B cell (primary cell): ENCODE data around the gene CLK1. TPM values are rescaled to one million over a fixed set of nuclear protein-coding genes. Genes with fewer than 3 reads are reported as not detected.

Experiments
- ATAC-seq: fragments of 200-7000 bp; cut with Tn5 transposase; one replicate; pipeline ENCODE4 v1.10.0; 2021; ENCODE audit warnings: low read depth, mild to moderate bottlenecking, moderate number of reproducible peaks, moderate library complexity
- CTCF ChIA-PET: fragments of 350-600 bp; sonication (Branson Sonifier 250); formaldehyde crosslinking; loops from one replicate; lab custom pipeline; 2021; ENCODE audit warnings: antibody characterized with exemption, inconsistent platforms; lab: Charles Lee
- POLR2A ChIA-PET: fragments of 350-600 bp; sonication (Branson Sonifier 250); formaldehyde crosslinking; loops from one replicate; lab custom pipeline; 2021; ENCODE audit warnings: antibody characterized with exemption; lab: Charles Lee
- DNase-seq: peaks from one replicate; pipeline ENCODE4 v3.0.0; 2013
- H2AFZ ChIP-seq: 2 replicates; pipeline ENCODE4 v1.6.1; 2012; ENCODE audit warnings: mild to moderate bottlenecking, low read depth, low read length; ENCODE audit not compliant: insufficient read depth, poor library complexity, severe bottlenecking
- H3K27ac ChIP-seq, 2 donors: 1 replicate in 1 of 2; 2 replicates in 1 of 2; pipeline ENCODE4 v1.5.1; 2012 to 2013; ENCODE audit warnings: low read length in 2 of 2, mild to moderate bottlenecking in 2 of 2, moderate library complexity in 1 of 2
- H3K27me3 ChIP-seq, 4 experiments: fragments of 200-600 bp in 1 of 4; sonication (generic) in 1 of 4; replicated peaks in 1 of 4; 1 replicate in 2 of 4; 2 replicates in 2 of 4; pipeline versions ENCODE4 v1.6.1 to v1.7.0; 2013 to 2016; ENCODE audit warnings: low read length in 3 of 4, mild to moderate bottlenecking in 2 of 4, mixed read lengths in 1 of 4, moderate library complexity in 1 of 4; ENCODE audit not compliant: insufficient read depth in 4 of 4, control insufficient read depth in 3 of 4; ENCODE audit errors: control extremely low read depth in 1 of 4
- H3K36me3 ChIP-seq, 2 experiments: replicated peaks in 1 of 2; 1 replicate in 1 of 2; 2 replicates in 1 of 2; pipeline versions ENCODE4 v1.6.1 to v1.7.1; 2013; ENCODE audit warnings: low read length in 1 of 2; ENCODE audit not compliant: insufficient read depth in 2 of 2, control insufficient read depth in 1 of 2; ENCODE audit errors: control extremely low read depth in 1 of 2, extremely low read depth in 1 of 2
- H3K4me1 ChIP-seq, 2 donors: fragments of 200-600 bp in 1 of 2; sonication (generic) in 1 of 2; 1 replicate in 1 of 2; 2 replicates in 1 of 2; pipeline versions ENCODE4 v1.5.1 to v1.6.1; 2013 to 2017; ENCODE audit warnings: low read length in 2 of 2; ENCODE audit not compliant: control insufficient read depth in 2 of 2, insufficient read depth in 2 of 2
- H3K4me2 ChIP-seq: replicated peaks from 2 replicates; pipeline ENCODE3; 2012; ENCODE audit warnings: mild to moderate bottlenecking, low read depth, low read length; ENCODE audit not compliant: poor library complexity, severe bottlenecking
- H3K4me3 ChIP-seq, 5 experiments: fragments of 200-600 bp in 1 of 5; sonication (generic) in 1 of 5; 1 replicate in 3 of 5; 2 replicates in 2 of 5; pipeline versions ENCODE4 v1.5.1 to v1.7.0; 2011 to 2016; ENCODE audit warnings: low read length in 4 of 5, mild to moderate bottlenecking in 4 of 5, low read depth in 2 of 5, control low read depth in 1 of 5, moderate library complexity in 1 of 5; ENCODE audit not compliant: insufficient read depth in 1 of 5; ENCODE audit errors: control extremely low read depth in 1 of 5, extremely low read depth in 1 of 5
- H3K79me2 ChIP-seq: fragments of 200-600 bp; sonication (generic); one replicate; pipeline ENCODE4 v1.6.0; 2016; ENCODE audit warnings: low read length; ENCODE audit not compliant: control insufficient read depth, insufficient read depth
- H3K9ac ChIP-seq: fragments of 200-600 bp; sonication (generic); 2 replicates; pipeline ENCODE4 v1.6.1; 2017; ENCODE audit warnings: mild to moderate bottlenecking, low read length, moderate library complexity
- H3K9me3 ChIP-seq, 3 donors: one replicate each; pipeline versions ENCODE4 v1.6.1 to v1.7.1; 2013; ENCODE audit warnings: low read length in 2 of 3; ENCODE audit not compliant: control insufficient read depth in 2 of 3, insufficient read depth in 1 of 3; ENCODE audit errors: control extremely low read depth in 1 of 3
- H4K20me1 ChIP-seq: 2 replicates; pipeline ENCODE4 v1.6.0; 2012; ENCODE audit warnings: mild to moderate bottlenecking, low read length; ENCODE audit not compliant: insufficient read depth, control insufficient read depth, poor library complexity, severe bottlenecking
- H3K27ac Mint-ChIP-seq: one replicate; pipeline ENCODE4 v1.8.0; 2021; ENCODE audit warnings: mixed read lengths
- H3K27me3 Mint-ChIP-seq: one replicate; pipeline ENCODE4 v1.8.0; 2021; ENCODE audit warnings: mixed read lengths
- H3K4me1 Mint-ChIP-seq: one replicate; pipeline ENCODE4 v1.8.0; 2021; ENCODE audit warnings: mixed read lengths
- H3K4me3 Mint-ChIP-seq: one replicate; pipeline ENCODE4 v1.8.0; 2021; ENCODE audit warnings: mixed read lengths
- H3K9me3 Mint-ChIP-seq: one replicate; pipeline ENCODE4 v1.8.0; 2022; ENCODE audit warnings: mixed read lengths; ENCODE audit not compliant: insufficient read depth
- CTCF ChIP-seq: fragments of 200-600 bp; IDR thresholded peaks from one replicate; pipeline ENCODE4 v1.8.0; 2022; ENCODE audit warnings: antibody characterized with exemption, mild to moderate bottlenecking
- EZH2 ChIP-seq: IDR thresholded peaks from 2 replicates; pipeline ENCODE4 v1.6.1; 2012; ENCODE audit warnings: borderline replicate concordance, low read depth, mild to moderate bottlenecking, moderate library complexity, low read length; ENCODE audit not compliant: insufficient read depth, poor library complexity, severe bottlenecking
- WGBS: methylation state at CpG from one replicate; pipeline ENCODE4 v1.1.5; 2013; ENCODE audit warnings: missing lambda C conversion rate; ENCODE audit not compliant: insufficient coverage; 5-methylcytosine and 5-hydroxymethylcytosine counted together
- intact Hi-C: fragments of 100-400 bp; cut with micrococcal nuclease; formaldehyde crosslinking; loops from one replicate; pipeline ENCODE4 v1.10.0; 2022
- polyA plus RNA-seq: library from polyadenylated mRNA; depleted of rRNA; stranded (reverse); fragments of >200 nt; gene quantifications from 2 replicates; pipeline ENCODE4 v1.2.3, GENCODE V29; 2012
- total RNA-seq, 2 donors: library from RNA; stranded (reverse); fragments of 120-200 nt in 1 of 2; gene quantifications; 1 replicate in 1 of 2; 2 replicates in 1 of 2; pipeline versions ENCODE4 v1.2.3 to v1.2.4, GENCODE V29; 2013 to 2022

The CLK1 gene
- total and polyA plus RNA-seq, 2 donors (not counting 1 experiment from before 2014, with no cell fraction given): 396 to 579 TPM

GRCh38 chr2:200847269-200847668 is 17.2 kb downstream of the CLK1 start:
- Histone ChIP-seq H3K9me3 (no peaks in the 10 kb centered on the region), H3K4me2 (no peak overlapping the region), H3K36me3 (peaks cover 6 to 20% of the 10 kb centered on the region in 2 experiments), H3K9ac (no peak overlapping the region), H3K79me2 (peaks cover 2% of the 10 kb centered on the region), H3K4me3 (no peak overlapping the region), H4K20me1 (peaks cover 4% of the 10 kb centered on the region), H3K27ac (no peak overlapping the region), H3K4me1 (no peaks in the 10 kb centered on the region), H3K27me3 (no peaks in the 10 kb centered on the region), H2AFZ (no peak overlapping the region)
- Mint-ChIP-seq H3K4me1 (no peaks in the 10 kb centered on the region), H3K9me3 (no peaks in the 10 kb centered on the region), H3K27me3 (no peaks in the 10 kb centered on the region), H3K27ac (no peak overlapping the region), H3K4me3 (no peak overlapping the region)
- intact Hi-C loops: no loop called here
- ChIA-PET POLR2A (interaction anchor here (0.7 kb wide), 1 partner anchor 271 kb away, joined by 5 read pairs; no protein-coding TSS in a partner anchor), CTCF (no interaction called here)
- ATAC-seq: no peak
- DNase-seq: no peak
- no peak for TF ChIP-seq EZH2
- TF ChIP-seq CTCF: no peak

DNA sequence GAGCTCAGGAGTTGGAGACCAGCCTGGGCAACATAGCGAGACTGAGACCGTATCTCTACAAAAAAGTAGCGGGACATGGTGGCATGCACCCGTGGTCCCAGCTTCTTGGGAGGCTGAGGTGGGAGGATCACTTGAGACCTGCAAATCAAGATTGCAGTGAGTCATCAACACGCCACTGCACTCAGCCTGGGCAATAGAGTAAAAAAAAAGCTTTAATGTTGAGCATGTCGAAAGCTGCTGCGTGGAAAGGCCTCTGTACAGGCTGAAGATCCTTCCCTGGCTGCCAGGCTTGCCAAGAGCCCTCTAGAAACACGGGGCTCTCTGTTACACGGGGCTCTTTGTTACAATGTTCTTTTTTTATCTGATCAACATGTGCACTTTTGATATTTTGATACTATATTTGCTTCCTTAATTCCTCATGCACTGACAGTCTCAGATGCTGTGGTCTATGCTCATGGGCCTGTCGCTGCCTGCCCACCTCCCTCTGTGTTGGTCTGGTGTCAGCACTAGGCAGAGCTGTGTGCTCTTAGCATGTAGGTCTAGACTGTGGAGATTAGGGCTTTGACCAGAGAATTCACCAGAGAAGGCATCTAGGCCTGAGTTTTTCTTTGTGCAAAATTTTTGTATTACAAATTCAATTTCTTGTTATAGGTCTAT is 18.7 kb downstream of the CLK1 start:
- H3K27me3 ChIP-seq: no peaks in the 10 kb centered on the region
- no peak overlapping the region for H3K27ac ChIP-seq
- peaks cover 0 to 5% of the 10 kb centered on the region in 2 experiments for H3K36me3 ChIP-seq
- no peak overlapping the region for H3K4me3 ChIP-seq
- no peaks in the 10 kb centered on the region for H3K27me3 Mint-ChIP-seq
- ChIA-PET POLR2A (interaction anchor here (0.7 kb wide), 1 partner anchor 20 kb away, joined by 3 read pairs; no protein-coding TSS in a partner anchor), CTCF (no interaction called here)
- H3K4me2 ChIP-seq: no peak overlapping the region
- 98% methylated on average over 7 of the region's 10 CpGs for WGBS
- H3K9ac ChIP-seq: no peak overlapping the region
- H3K9me3 ChIP-seq: no peaks in the 10 kb centered on the region
- no peak for DNase-seq
- TF ChIP-seq CTCF (no peak), EZH2 (no peak)
- intact Hi-C loops: no loop called here
- ATAC-seq: no peak
- no peak overlapping the region for H2AFZ ChIP-seq
- H3K9me3 Mint-ChIP-seq: no peaks in the 10 kb centered on the region
- no peaks in the 10 kb centered on the region for H3K4me1 ChIP-seq
- H3K27ac Mint-ChIP-seq: no peak overlapping the region
- H3K79me2 ChIP-seq: no peaks in the 10 kb centered on the region
- H4K20me1 ChIP-seq: no peaks in the 10 kb centered on the region
- no peaks in the 10 kb centered on the region for H3K4me1 Mint-ChIP-seq
- H3K4me3 Mint-ChIP-seq: no peak overlapping the region
